Measurements from ENCODE around the gene NOD2.

The NOD2 gene

GRCh38 chr16:50743581-50744225 lies 50.3 kb downstream of the NOD2 start:
- no peak for DNase-seq

GRCh38 chr16:50744881-50745280 lies 51.5 kb downstream of the NOD2 start:
- no peak for DNase-seq

GRCh38 chr16:50745940-50746339 lies 52.5 kb downstream of the NOD2 start:
- DNase-seq: no peak

- no peak for DNase-seq
Measured at GRCh38 chr16:50747207-50747956, 54.0 kb downstream of the NOD2 start.

GRCh38 chr16:50751528-50751927 lies 58.1 kb downstream of the NOD2 start:
- no peak for DNase-seq

- no peak for DNase-seq
Measured at GRCh38 chr16:50752471-50753235, 59.2 kb downstream of the NOD2 start.

GRCh38 chr16:50756473-50756872 lies 63.1 kb downstream of the NOD2 start:
- no peak for DNase-seq

GRCh38 chr16:50761267-50761666 lies 67.9 kb downstream of the NOD2 start:
- no peak for DNase-seq

- no peak for DNase-seq
Measured at GRCh38 chr16:50762241-50762640, 68.8 kb downstream of the NOD2 start.

GRCh38 chr16:50763211-50763610 lies 69.8 kb downstream of the NOD2 start:
- DNase-seq: no peak

- no peak for DNase-seq
Measured at GRCh38 chr16:50765260-50765659, 71.9 kb downstream of the NOD2 start.

- no peak for DNase-seq
Measured at GRCh38 chr16:50765861-50766260, 72.5 kb downstream of the NOD2 start.

- DNase-seq: no peak
Measured at GRCh38 chr16:50767197-50767596, 73.8 kb downstream of the NOD2 start.

GRCh38 chr16:50771366-50771765 lies 78.0 kb downstream of the NOD2 start:
- DNase-seq: no peak

GRCh38 chr16:50774405-50774804 lies 81.0 kb downstream of the NOD2 start:
- DNase-seq: no peak

GRCh38 chr16:50774960-50775359 lies 81.6 kb downstream of the NOD2 start:
- no peak for DNase-seq

- DNase-seq: no peak
Measured at GRCh38 chr16:50776037-50776436, 82.6 kb downstream of the NOD2 start.

- no peak for DNase-seq
Measured at GRCh38 chr16:50778284-50779163, 85.1 kb downstream of the NOD2 start.

GRCh38 chr16:50781043-50781442 lies 87.6 kb downstream of the NOD2 start:
- no peak for DNase-seq

GRCh38 chr16:50781518-50781917 lies 88.1 kb downstream of the NOD2 start:
- DNase-seq: no peak

Data from 8988T (cell line).